Epidermal melanocyte (primary cell): ENCODE data around the gene DNAH14.
"Not testable (repeated sequence)": the region's sequence is repeated elsewhere in the genome, so short reads cannot be mapped to it uniquely, and the experiment has no call there.

Experiments used
- DNase-seq: peaks from one replicate; pipeline ENCODE4 v3.0.0; 2011; ENCODE audit warnings: low spot score; ENCODE audit not compliant: insufficient read length

The DNAH14 gene

DNA sequence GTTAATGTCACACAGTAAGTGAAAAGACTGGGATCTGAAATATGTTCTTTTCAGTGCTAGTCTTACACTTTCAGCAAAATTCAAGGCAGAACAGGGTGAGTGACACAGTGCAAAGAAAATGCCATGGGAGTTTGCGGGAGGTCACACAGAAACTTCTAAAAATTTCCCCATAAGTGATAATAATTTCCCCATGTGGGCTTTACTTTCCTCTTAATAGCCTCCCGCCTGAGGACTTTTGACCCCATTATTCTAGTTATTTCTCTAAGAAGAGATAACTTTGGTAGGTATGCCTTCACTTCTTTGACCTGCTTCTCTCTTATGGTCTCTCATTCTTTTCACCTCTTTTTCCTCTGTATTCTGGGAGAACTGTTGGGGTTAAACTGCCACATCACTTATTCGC is 8.1 kb upstream of the DNAH14 start:
- no peak for DNase-seq

DNA sequence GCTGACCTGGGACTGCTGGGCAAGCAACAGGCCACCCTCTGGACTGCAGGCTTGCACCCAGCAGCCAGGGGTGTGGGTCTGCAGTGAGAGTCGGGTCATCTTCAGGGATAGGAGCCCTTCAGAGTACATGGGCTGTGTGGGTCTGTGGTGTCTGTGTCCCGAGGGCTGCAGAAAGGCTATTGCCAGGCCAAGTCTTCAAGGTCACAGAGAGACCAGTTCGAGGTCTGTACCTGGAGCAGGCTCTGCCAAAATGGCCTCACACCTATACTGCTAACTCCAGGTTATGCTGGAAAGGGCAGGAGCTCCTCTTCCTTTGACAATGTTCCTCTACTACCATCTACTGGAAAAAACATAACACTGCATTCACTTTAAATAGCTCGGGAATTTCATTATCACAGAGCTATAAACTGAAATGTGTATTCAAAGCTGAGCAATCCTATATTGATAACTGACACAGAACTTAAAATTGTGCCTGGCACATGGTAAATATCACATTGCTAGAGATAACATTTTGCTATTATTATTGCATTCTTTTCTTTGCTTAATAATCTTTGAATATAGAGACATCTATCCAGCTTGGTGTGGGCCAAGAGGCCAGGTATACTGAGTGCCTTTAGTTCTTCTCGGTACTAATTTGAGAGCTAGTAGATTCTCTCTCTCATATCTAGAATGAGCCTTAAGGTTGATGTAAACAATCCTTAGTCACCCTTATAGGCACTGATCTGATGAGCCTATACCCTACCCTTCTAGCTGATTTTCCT is 6.9 kb upstream of the DNAH14 start:
- no peak for DNase-seq

DNA sequence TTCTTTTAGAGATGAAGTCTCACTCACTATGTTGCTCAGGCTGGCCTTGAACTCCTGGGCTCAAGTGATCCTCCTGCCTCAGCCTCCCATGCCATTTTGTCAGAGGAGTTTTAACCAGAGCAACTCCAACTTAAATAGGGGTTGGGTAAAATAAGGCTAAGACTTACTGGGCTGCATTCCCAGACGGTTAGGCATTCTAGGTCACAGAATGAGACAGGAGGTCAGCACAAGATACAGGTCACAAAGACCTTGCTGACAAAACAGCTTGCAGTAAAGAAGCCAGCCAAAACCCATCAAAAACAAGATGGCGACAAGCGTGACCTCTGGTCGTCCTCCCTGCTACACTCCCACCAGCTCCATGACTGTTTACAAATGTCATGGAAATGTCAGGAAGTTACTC is 5.7 kb upstream of the DNAH14 start:
- no peak for DNase-seq

DNA sequence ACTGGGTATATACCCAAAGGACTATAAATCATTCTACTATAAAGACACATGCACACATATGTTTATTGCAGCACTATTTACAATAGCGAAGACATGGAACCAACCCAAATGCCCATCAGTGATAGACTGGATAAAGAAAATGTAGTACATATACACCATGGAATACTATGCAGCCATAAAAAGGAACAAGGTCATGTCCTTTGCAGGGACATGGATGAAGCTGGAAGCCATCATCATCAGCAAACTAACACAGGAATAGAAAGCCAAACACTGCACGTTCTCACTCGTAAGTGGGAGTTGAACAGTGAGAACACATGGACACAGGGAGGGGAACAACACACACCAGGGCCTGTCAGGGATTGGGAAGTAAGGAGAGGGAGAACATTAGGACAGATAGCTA is 1.8 kb upstream of the DNAH14 start:
- DNase-seq = not testable (repeated sequence)

DNA sequence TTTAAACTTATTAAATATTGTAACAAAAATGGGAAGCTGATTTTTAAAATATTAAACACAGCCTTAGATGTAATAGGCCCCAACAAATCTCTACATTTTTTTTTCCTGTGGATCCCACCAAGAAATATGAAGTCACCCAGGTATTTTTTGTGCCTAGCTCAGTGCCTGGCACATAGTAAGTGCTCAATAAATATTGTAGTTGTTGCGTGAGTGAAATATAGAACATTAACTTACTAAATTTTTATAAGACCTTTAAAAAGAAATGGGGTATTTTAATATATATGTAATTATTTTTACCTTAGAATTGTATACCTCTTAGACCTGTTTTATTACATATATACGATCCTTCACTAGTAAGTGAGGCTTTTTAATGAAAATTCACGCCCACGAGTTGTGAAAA is 569 bp upstream of the DNAH14 start:
- no peak for DNase-seq

DNA sequence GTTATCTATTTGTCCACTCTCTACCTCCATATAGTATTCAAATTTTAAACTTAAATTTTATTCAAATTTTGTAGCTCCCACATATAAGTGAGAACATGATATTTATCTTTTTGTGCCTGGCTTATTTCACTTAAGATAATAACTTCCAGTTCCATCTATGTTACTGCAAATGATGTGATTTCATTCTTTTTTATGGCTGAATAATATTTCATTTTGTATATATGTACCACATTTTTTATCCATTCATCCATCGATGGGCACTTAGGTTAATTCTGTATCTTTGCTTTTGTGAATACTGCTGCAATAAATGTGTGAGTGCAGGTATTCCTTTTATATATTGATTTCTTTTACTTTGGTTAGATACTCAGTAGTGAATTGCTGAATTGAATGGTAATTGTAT is 2.1 kb downstream of the DNAH14 start:
- no peak for DNase-seq

DNA sequence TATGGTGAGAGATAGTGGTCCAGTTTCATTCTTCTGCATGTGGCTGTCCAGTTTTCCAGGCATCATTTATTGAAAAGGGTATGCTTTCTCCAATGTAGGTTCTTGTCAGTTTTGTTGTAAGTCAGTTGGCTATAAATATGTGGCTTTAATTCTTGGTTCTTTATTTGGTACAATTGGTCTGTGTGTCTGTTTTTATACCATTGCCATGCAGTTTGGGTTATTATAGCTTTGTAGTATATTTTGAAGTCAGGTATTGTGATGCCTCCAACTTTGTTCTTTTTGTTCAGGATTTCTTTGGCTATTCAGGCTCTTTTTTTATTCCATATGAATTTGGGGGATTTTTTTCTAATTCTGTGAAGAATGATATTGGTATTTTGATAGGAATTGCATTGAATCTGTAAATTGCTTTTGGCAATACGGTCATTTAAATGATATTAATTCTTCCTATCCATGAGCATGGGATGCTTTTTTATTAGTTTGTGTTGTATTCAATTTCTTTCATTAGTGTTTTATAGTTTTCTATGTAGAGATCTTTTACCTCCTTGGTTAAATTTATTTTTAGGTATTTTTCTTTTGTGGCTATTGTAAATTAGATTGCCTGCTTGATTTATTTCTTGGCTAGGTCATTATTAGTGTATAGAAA is 3.3 kb downstream of the DNAH14 start:
- DNase-seq = no peak

DNA sequence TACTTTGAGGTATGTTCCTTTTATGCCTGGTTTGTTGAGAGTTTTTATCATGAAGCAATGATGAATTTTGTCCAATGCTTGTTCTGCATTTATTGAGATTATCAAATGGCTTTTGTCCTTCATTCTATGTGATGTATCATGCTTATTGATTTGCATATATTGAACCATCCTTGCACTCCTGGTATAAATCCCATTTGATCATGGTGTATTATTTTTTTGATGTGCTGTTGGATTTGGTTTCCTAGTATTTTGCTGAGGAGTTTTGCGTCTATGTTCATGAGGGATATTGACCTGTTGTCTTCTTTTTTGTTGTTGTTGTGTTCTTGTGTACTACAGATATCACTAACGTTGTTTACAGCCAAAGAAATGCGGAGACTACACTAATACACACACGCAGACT is 4.1 kb downstream of the DNAH14 start:
- no peak for DNase-seq

DNA sequence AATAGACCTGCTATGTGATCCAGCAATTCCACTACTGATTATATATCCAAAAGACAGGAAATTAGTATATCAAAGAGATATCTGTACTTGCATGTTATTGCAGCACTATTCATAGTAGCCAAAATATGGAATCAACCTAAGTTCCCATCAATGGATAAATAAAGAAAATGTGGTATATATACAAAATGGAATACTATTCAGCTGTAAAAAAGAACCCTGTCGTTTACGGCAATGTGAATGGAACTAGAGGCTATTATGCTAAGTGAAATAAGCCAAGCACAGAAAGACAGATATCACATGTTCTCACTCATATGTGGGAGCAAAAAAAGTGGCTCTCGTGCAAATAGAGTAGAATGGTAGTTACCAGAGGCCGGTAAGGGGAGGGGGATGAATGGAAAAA is 9.2 kb downstream of the DNAH14 start:
- no peak for DNase-seq

DNA sequence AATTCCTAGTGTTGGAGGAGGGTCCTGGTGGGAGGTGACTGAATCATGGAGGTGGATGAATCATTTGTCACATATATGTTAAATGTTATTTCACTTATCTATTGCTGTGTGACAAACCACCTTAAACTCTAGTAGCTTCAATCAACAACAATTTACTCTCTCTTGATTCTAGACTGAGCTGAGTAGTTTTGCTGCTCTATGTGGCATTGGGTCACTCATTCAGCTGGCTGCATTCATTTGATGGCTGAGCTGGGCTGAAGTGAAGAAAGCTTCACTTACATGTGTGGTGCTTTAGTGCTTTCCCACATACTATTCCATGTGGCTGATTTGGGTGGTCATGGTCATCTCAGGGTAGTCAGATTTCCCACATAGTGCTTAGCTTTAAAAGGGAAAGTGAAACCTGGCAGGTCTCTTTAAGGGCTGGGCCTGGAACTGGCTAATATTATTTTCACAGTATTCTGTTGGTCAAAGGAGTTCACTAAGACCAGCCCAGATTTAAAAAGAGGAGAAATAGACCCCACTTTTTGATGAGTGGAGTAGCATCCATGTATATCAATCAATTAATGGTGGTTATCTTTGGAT is 10.5 kb downstream of the DNAH14 start:
- DNase-seq = no peak

DNA sequence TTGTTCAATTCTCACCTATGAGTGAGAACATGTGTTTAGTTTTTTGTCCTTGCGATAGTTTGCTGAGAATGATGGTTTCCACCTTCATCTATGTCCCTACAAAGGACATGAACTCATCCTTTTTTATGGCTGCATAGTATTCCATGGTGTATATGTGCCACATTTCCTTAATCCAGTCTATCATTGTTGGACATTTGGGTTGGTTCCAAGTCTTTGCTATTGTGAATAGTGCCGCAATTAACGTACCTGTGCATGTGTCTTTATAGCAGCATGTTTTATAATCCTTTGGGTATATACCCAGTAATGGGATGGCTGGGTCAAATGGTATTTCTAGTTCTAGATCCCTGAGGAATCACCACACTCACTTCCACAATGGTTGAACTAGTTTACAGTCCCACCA is 11.3 kb downstream of the DNAH14 start:
- DNase-seq = not testable (repeated sequence)

DNA sequence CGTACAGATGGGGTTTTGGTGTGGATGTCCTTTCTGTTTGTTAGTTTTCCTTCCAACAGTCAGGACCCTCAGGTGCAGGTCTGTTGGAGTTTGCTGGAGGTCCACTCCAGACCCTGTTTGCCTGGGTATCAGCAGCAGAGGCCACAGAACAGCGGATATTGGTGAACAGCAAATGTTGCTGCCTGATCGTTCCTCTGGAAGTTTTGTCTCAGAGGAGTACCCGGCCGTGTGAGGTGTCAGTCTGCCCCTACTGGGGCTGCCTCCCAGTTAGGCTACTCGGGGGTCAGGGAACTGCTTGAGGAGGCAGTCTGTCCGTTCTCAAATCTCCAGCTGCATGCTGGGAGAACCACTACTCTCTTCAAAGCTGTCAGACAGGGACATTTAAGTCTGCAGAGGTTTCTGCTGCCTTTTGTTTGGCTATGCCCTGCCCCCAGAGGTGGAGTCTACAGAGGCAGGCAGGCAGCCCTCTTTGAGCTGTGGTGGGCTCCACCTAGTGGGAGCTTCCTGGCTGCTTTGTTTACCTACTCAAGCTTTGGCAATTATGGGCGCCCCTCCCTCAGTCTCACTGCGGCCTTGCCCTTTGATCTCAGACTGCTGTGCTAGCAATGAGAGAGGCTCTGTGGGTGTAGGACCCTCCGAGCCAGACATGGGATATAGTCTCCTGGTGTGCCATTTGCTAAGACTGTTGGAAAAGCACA is 16.3 kb downstream of the DNAH14 start:
- DNase-seq = not testable (repeated sequence)

DNA sequence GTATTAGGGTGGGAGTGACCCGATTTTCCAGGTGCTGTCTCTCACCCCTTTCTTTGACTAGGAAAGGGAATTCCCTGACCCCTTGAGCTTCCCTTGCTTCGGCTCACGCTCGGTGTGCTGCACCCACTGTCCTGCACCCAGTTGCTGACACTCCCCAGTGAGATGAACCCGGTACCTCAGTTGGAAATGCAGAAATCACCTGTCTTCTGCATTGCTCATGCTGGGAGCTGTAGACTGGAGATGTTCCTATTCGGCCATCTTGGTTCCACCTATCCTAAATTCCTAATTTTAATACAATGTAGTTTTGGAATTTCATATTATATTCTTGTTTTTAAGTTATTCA is 16.8 kb downstream of the DNAH14 start:
- not testable (repeated sequence) for DNase-seq

DNA sequence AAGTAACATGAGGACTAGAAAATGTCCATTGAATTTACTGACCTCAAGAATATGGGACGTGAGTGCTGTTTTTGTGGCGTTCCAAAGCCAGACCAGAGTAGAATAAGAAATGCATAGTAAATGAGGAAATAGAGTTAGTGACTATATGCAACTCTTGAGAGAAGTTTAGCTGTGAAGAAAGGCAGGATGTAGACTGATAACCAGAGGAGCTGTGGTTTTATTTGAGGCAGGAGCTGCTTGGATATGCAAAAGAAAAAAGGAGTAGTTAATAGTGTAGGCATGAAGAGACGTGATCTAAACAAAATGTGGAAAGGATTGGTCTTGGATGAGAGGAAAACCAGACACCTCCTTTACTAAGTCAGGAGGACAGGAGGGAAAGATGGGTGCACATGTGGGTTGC is 28.2 kb downstream of the DNAH14 start:
- no peak for DNase-seq

DNA sequence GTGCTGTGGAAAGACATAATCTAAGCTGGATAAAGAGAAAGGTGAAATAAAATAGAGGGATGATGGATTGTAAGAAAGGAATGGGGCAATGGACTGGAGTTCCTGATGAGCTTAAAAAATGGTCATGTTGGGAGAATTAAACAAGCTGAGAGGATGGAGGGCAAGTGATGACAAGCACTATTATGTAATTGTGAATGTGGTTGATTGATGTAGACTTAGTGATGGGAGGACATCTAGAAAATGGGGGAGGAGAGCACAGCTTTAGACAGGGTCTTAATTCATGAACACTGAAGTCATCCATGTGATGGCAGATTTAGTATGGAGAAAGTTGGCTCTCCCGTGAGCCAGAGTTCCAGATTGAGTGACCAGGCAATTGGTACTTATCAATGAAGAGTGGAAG is 29.0 kb downstream of the DNAH14 start:
- DNase-seq = no peak

DNA sequence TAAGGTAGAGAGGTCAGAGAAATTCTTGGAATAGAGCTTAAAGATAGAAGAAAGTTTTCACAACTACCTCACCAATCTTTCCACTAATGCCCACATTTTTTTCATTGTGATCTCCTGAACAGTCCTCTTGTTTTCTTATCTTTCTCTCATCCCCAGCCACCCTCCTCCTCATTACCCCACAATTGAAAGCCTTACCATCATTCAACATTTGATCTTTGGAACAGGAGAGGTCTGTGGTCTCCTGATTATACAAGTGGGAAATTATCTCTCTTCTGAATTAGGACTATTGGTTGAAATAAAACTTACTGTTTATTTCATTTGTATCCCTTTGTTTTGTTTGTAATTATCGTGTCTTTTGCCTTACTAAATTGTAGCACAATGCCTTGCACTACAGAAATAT is 29.6 kb downstream of the DNAH14 start:
- DNase-seq = no peak

DNA sequence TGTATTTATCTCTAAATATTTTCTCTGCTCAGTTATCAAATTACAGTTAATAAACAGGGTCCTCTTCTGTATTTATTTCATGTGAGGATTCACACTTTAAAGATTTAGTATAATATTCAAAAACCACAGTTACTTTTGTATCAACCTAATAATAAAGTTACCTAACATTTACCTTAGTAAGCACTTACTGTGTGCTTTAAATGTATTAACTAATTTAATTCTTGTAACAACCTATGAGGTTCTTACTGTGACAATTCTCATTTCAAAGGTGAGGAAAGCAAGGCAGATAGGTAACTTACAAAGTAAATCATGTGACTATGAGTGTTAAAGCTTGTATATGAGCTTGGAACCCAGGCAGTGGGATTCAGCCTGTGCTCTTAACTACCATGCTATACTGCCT is 30.2 kb downstream of the DNAH14 start:
- no peak for DNase-seq

DNA sequence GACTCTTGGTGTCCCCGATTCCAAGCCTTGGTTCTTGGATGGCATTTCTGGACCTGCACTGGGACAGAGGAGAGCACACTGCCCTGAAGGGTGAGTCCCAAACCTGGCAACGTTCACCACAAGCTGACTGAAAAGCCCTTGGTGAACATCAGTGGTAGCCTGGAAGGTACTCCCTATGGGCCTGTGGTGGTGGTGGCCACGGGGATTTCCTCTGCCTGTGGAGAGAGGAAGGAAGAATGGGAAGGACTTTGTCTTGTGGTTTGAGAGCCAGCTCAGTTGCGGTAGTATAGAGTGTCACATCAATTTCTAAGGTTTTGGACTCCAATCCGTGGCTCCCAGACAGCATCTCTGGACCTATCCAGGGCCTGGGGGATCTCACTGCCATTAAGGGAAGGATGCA is 50.7 kb downstream of the DNAH14 start:
- DNase-seq = no peak

DNA sequence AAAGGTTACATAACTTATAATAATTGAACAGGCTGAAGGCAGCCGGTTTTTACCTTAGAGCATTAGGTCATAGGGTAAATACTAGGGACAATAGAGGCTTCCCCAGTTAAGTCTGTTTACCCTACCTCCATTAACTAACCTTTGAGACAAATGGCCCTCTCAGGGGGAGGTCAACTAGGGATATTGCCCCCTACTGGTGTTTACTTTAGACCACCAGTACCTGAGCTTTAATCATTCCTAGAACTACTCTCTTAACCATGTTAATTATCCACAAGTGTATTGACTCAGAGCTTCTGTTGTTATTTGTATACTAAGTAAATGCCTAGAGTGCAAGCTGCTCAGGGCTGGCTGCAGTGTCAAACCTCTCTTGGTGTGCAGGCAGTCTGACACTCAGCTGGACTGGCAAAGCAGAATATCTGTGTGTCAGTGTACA is 52.5 kb downstream of the DNAH14 start:
- DNase-seq = not testable (repeated sequence)

DNA sequence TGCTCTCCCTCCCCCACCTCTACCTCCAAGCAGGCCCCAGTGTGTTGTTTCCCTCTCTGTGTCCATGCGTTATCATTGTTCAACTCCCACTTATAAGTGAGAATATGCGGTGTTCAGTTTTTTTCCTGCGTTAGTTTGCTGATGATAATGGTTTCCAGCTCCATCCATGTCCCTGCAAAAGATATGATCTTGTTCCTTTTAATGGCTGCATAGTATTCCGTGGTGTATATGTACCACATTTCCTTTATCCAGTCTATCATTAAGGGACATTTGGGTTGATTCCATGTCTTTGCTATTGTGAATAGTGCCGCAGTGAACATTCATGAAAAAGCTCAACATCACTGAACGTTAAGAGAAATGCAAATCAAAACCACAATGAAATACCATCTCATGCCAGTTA is 58.6 kb downstream of the DNAH14 start:
- no peak for DNase-seq

DNA sequence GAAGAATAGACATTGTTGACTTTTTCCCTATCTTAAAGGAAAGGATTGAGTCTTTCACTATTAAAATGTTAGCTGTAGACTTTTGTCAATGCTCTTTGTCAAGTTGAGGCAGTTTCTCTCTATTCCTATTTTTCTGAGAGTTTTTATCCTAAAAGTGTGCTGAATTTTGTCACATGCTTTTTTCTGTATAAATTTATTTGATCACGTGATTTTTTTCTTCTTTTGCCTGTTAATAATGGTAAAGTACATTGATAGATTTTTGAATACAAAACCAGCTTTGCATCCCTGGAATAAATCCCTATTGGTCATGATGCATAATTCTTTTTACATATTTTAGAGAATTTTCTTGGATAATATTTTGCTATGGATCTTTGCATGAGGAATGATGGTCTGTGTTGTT is 60.1 kb downstream of the DNAH14 start:
- DNase-seq = no peak

DNA sequence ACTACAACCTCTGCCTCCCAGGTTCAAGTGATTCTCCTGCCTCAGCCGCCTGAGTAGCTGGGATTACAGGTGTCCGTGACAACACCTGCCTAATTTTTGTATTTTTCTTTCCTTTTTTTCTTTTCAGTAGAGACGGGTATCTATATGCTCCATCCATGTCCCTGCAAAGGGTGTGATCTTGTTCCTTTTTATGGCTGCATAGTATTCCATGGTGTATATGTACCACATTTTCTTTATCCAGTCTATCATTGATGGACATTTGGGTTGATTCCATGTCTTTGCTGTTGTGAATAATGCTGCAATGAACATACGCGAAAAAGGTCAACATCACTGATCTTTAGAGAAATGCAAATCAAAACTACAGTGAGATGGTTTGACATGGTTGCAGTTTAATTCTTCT is 62.1 kb downstream of the DNAH14 start:
- not testable (repeated sequence) for DNase-seq
